Activated T-cell treated with anti-CD3 and anti-CD28 coated beads, Interleukin-2, amount 50 U/mL, for 24 hours (primary cell): ENCODE results near the gene WDR83.
"Not testable (repeated sequence)": the region's sequence is repeated elsewhere in the genome, so short reads cannot be mapped to it uniquely, and the experiment has no call there.

Experiments
- DNase-seq: peaks from one replicate; pipeline ENCODE4 v3.0.0-alpha.2; 2020
- H3K27ac Mint-ChIP-seq: 2 replicates; pipeline ENCODE4 v1.8.0; 2020; ENCODE audit warnings: mild to moderate bottlenecking, mixed read lengths
- H3K27me3 Mint-ChIP-seq: 2 replicates; pipeline ENCODE4 v1.8.0; 2020; ENCODE audit warnings: mixed read lengths
- H3K36me3 Mint-ChIP-seq: 2 replicates; pipeline ENCODE4 v1.8.0; 2020; ENCODE audit warnings: low read depth, mixed read lengths
- H3K4me1 Mint-ChIP-seq: 2 replicates; pipeline ENCODE4 v1.8.0; 2020; ENCODE audit warnings: low read depth, mixed read lengths
- H3K4me3 Mint-ChIP-seq: 2 replicates; pipeline ENCODE4 v1.8.0; 2020; ENCODE audit warnings: mild to moderate bottlenecking, moderate library complexity, mixed read lengths
- H3K9me3 Mint-ChIP-seq: 2 replicates; pipeline ENCODE4 v1.8.0; 2020; ENCODE audit warnings: mixed read lengths

The WDR83 gene

DNA sequence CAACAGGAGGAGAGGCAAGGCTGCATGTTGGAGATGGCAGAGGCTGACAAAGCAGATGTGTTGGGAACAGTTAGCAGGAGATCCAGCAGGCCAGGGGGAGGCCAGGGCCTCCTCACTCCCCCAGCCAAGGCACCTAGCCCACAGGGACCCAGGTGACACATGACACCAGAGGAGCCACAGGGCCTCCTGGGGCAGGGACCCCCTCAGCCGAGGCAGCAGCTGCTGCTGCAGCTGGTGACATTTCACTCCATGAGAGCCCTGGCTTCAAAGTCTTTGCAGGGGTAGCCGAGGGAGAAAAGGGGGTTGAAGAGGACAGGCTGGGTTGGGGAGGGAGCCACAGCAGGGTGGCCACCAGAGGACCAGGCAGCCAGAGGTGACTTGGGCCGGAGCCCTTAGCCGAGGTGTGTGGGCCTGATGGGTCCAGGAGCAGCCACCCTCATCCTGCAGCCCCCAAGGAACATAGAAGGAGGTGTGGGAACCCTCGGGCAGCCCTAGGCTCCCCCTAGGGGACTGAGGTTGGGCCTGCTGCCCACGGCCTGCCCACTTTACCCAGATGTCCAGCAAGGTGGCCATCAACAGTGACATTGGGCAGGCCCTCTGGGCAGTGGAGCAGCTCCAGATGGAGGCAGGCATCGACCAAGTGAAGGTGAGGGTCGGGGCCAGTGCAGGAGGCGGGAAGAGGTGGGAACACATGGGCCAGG is 21.0 kb downstream of the WDR83 start, which contains the start of gene GNG14:
TSS of gene GNG14 (plus strand) at position 503 of the 701 bp plus-strand sequence. CDS start at position 554, 51 bp downstream.
- Mint-ChIP-seq H3K36me3 (peaks cover 36% of the 10 kb centered on the region), H3K27me3 (no peaks in the 10 kb centered on the region), H3K4me1 (no peaks in the 10 kb centered on the region), H3K4me3 (no peak within 1 kb of the TSS), H3K27ac (no peak within 1 kb of the TSS), H3K9me3 (no peaks in the 10 kb centered on the region)
- DNase-seq, result no peak

DNA sequence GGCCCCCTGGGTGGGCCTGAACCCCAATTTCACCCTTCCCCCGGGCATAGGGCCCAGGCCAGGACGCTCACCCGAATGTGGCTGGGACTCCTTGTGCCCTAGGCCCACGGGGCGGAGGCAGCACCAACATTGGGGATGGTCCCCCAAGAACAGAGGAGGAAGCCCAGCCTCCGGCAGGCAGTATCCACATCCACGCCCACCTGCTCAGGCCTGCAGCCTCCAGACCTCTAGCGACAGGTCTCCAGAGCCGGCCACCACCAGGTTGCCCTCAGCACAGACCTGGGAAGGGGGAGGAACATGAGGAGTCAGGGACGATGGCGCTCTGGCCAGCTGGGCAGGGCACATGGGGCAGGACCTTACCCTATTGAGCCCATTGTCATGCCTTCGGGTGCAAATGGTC is 22.4 kb downstream of the WDR83 start:
- Mint-ChIP-seq H3K9me3 (no peaks in the 10 kb centered on the region), H3K36me3 (peaks cover 43% of the 10 kb centered on the region), H3K4me3 (no peak overlapping the region), H3K4me1 (no peaks in the 10 kb centered on the region), H3K27me3 (no peaks in the 10 kb centered on the region), H3K27ac (no peak overlapping the region)
- no peak for DNase-seq

DNA sequence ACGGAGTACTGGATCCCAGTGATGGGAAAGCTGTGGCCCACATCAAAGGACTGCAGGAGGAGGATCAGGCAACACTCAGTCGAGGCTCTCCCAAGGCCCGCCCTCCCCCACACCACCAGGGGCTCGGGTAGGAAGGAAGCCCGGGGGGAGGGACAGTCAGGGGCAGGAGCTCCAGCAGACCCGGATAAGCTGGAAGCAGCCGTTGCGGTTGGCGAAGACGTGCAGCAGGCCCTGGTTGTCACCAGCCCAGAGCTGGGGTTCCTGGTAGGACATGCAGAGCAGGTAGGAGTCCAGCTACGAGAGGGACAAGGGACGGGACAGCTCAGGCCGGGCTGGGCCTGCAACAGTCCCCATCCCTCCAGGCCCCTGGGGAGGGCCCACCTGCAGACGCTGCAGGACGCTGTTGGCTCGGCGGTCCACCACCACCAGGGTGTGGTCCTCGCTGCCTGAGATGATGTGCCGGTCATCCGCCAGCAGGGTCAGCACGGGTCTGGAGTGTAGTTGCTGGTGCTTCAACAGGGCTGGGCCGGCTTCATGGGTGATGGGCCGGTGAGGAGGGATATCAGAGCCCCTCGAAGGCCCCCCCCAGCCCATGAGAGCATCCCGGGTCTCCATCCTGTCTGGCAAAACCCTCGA is 23.1 kb downstream of the WDR83 start:
- Mint-ChIP-seq H3K9me3 (no peaks in the 10 kb centered on the region), H3K36me3 (peaks cover 47% of the 10 kb centered on the region), H3K27me3 (no peaks in the 10 kb centered on the region), H3K27ac (no peak overlapping the region), H3K4me1 (peaks cover 5% of the 10 kb centered on the region), H3K4me3 (no peak overlapping the region)
- no peak for DNase-seq

DNA sequence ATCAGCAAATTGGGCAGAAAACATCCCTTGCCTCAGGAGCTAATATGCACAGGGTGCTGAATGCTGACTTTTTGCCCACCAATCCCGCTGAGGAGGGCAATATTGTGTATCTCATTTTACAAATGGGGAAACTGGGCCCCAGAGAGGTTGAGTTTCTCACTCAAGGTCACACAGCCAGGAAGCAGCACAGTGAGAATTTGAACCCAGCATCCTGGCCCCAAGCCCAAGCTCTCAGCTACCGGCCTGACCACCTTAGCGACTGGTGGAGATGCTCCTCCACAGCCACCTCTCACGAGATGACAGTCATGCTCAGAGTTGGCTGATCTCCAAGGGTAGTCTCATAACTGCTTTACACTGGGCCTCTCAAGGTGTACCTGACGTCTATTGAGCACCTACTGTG is 26.4 kb downstream of the WDR83 start:
- H3K9me3 Mint-ChIP-seq, result no peaks in the 10 kb centered on the region
- H3K27me3 Mint-ChIP-seq, result no peaks in the 10 kb centered on the region
- no peak overlapping the region for H3K27ac Mint-ChIP-seq
- H3K36me3 Mint-ChIP-seq, result peaks cover 51% of the 10 kb centered on the region
- peaks cover 20% of the 10 kb centered on the region for H3K4me1 Mint-ChIP-seq
- no peak overlapping the region for H3K4me3 Mint-ChIP-seq
- no peak for DNase-seq

DNA sequence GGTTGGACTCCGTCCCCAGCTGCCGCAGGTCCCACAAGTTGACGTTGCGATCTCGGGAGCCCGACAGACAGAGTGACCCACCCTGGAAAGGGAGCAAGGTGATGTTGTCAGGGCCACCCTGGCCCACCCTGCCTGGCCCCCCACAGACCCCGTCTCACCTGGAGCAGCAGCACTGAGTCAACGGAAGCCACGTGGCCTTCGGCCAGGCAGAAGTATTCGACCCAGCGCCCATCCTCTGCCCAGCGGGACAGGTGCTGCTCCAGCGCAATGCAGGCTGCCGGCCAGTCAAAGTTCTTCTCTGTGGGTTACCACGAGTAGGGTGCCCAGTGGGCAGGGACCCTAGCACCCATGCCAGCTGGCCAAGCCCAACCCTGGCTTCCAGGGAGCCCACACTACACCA is 28.0 kb downstream of the WDR83 start:
- H3K36me3 Mint-ChIP-seq, result peaks cover 49% of the 10 kb centered on the region
- H3K9me3 Mint-ChIP-seq, result no peaks in the 10 kb centered on the region
- no peak for DNase-seq
- no peaks in the 10 kb centered on the region for H3K27me3 Mint-ChIP-seq
- peak overlapping the region; percentile 87 for H3K4me3 Mint-ChIP-seq
- H3K4me1 Mint-ChIP-seq, result peaks cover 27% of the 10 kb centered on the region
- H3K27ac Mint-ChIP-seq, result no peak overlapping the region

DNA sequence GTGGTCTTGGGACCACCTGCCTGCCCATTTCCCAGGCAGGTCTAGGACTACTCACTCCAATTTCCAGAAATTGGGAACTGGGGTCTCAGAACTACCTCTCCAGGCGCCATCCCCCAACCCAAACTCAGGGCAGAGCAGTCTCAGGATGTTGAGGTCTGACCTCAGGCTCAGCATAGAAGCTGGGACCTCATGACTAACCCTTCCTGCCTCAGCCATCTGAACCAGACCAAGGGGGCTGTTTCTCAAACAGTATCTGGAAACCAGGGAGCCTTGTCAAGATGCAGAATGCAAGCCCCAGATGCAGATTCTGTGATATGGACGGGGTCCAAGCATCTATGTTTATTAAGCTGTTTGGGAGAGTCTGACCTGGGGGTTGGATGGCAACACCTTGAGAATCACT is 28.5 kb downstream of the WDR83 start:
- Mint-ChIP-seq H3K4me3 (peak overlapping the region; percentile 87), H3K27me3 (no peaks in the 10 kb centered on the region), H3K36me3 (peaks cover 51% of the 10 kb centered on the region), H3K4me1 (peaks cover 27% of the 10 kb centered on the region), H3K27ac (no peak overlapping the region), H3K9me3 (no peaks in the 10 kb centered on the region)
- DNase-seq, result no peak

DNA sequence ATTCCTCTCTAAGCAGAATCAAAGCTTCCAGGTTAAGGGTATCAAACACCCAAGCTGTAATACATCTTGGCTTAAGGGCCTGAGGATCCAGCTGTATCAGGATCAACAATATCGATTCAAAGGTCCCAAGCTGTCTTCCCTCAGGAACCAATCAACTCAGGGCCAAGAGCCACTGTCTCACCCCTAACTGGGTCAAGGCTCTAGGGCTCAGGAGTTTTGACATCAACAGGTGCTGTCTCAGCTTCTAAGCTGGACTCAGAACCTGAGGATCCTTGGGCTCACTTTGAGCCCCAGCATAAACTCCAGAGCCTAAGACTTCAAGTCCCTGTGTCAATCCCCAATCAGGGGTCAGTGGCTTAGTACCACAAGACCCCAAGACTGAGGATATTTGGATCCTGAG is 28.9 kb downstream of the WDR83 start:
- H3K36me3 Mint-ChIP-seq, result peaks cover 51% of the 10 kb centered on the region
- DNase-seq, result no peak
- H3K4me3 Mint-ChIP-seq, result peak overlapping the region; percentile 87
- peaks cover 27% of the 10 kb centered on the region for H3K4me1 Mint-ChIP-seq
- no peaks in the 10 kb centered on the region for H3K27me3 Mint-ChIP-seq
- H3K9me3 Mint-ChIP-seq, result no peaks in the 10 kb centered on the region
- peak overlapping the region; percentile 79 for H3K27ac Mint-ChIP-seq

DNA sequence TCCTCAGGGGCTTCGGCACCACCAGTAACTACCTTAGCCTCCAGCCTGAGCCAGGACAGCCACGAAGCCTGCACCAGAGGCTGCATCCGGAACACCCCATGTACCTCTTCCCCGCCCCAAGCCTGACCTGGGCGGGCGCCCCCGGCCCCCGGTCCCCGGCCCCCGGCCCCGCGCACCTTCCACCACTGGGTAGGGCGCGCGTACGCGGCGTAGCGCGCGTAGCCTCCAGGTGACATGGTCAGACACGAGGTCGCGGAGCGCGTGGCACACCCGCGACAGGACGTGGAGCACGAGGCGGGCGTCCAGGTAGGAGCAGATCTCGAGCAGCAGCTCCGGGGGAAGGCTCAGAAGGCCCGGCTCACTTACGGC is 29.4 kb downstream of the WDR83 start:
- H3K4me1 Mint-ChIP-seq, result peaks cover 27% of the 10 kb centered on the region
- H3K36me3 Mint-ChIP-seq, result peaks cover 53% of the 10 kb centered on the region
- H3K9me3 Mint-ChIP-seq, result no peaks in the 10 kb centered on the region
- H3K4me3 Mint-ChIP-seq, result peak overlapping the region; percentile 87
- H3K27me3 Mint-ChIP-seq, result no peaks in the 10 kb centered on the region
- DNase-seq, result no peak
- peak overlapping the region; percentile 93 for H3K27ac Mint-ChIP-seq

DNA sequence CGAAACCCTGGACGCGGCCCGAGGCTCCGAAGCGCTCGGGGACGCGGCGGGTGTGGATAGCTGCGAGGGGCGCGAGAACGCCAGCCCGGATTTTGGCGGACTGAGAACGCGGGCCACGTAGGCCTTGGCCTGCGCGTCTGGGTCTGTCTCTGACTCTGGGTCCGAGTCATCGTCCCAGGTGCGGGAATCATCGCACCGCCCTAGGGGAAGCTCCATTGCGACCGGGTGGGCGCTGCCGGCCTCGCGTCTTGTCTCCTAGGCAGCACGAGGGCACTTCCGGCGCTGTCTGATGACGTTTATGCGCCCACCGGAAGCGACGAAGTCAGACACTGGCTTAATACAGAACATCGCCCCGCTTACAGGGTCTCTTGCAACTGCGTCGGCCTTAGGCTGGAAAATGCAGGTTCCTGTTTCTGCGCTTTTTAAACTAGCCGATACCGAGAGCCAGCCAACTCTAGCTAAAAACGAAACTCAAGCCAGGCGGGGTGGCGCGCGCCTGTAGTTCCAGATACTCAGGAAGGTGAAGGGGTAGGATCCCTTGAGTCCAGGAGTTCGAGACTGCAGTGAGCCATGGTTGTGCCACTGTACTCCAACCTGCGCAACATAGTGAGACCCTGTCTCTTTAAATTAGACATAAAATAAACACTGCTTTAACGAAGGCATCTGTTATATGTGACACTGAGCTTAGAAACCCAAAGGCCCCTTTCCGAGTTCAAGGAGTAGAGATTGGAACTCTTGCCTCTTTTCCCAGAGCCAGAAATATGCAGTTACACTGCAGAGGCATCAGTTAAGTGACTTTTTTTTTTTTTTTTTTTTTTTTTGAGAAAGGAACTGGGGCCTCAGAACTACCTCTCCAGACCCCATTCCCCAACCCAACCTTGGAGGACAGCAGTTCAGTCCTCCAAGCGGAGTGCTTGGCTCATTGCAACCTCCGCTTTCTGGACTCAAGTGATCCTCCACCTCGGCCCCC is 30.0 kb downstream of the WDR83 start, which contains the start of gene FBXW9:
TSS of gene FBXW9 (minus strand) at position 266 of the 970 bp plus-strand sequence. CDS start at position 216, 50 bp downstream.
- no peaks in the 10 kb centered on the region for H3K27me3 Mint-ChIP-seq
- peak within 1 kb of the TSS; percentile 93 for H3K27ac Mint-ChIP-seq
- peak within 1 kb of the TSS; percentile 87 for H3K4me3 Mint-ChIP-seq
- H3K36me3 Mint-ChIP-seq, result peaks cover 54% of the 10 kb centered on the region
- no peaks in the 10 kb centered on the region for H3K9me3 Mint-ChIP-seq
- DNase-seq, result peak; percentile 99
- H3K4me1 Mint-ChIP-seq, result peaks cover 27% of the 10 kb centered on the region

DNA sequence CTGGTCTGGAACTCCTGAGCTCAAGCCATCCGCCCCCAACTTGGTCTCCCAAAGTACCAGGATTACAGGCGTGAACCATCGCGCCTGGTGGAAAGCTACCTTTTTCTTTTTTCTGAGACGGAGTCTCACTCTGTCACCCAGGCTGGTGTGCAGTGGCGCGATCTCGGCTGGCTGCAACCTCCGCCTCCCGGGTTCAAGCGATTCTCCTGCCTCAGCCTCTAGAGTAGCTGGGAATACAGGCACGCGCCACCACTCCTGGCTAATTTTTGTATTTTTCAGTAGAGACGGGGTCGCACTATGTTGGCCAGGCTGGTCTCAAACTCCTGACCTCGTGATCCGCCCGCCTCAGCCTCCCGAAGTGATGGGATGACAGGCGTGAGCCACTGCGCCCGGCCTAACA is 30.8 kb downstream of the WDR83 start:
- Mint-ChIP-seq H3K27ac (peak overlapping the region; percentile 40), H3K4me1 (peaks cover 27% of the 10 kb centered on the region), H3K36me3 (peaks cover 62% of the 10 kb centered on the region), H3K4me3 (peak overlapping the region; percentile 87)
- not testable (repeated sequence) for DNase-seq, H3K9me3 Mint-ChIP-seq, H3K27me3 Mint-ChIP-seq

DNA sequence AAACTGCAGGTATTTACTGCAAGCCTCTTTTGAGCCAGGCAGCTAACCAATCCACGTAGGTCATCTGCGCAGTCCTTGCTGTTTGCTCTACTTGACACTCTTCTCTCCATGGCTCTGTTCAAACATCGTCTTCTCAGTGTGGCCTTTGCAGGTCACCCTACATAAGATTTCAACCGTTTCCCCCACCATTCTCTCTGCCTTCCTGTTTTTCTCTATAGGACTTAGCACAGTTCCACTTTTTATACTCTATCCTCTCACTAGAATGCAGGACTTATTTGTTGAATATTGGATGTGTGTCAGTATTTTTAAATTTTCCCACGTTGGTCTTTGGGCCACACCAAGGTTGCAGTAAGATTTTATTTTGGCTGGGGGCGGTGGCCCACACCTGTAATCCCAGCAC is 31.5 kb downstream of the WDR83 start:
- Mint-ChIP-seq H3K4me1 (peaks cover 27% of the 10 kb centered on the region), H3K9me3 (no peaks in the 10 kb centered on the region), H3K27me3 (no peaks in the 10 kb centered on the region), H3K36me3 (peaks cover 62% of the 10 kb centered on the region), H3K4me3 (peak overlapping the region; percentile 58), H3K27ac (peak overlapping the region; percentile 84)
- DNase-seq, result no peak

DNA sequence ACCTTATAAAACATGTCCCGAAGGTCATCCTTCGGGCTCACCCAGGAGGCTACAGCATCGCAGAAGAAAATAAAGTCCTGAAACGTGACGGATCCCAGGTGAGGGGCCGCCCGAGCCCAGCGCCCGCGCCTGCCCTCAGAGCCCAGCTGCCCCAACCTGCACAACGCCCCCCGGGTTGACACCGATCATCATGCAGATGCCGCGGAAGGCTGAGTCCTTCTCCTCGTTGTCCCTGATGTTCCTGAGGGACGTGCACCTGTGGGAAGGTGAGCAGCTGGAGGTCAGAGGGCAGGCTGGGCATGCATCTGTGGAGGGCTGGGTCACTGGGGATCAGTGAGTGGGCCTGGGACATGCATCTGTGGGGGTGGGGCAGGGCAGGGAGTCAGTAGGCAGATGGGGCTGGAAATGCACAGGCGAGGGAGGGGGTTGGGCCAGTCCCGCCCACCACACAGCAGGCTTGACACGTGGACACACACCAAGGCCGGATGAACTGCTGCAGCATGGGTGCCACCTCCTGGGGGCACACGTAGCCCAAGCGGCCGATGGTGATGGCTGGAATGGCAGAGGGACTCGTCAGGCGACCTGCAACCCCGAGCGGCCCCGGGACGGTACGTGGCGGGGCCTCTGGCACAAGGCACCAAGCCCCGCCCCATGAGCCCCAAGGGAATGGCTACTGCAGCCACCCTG is 35.1 kb downstream of the WDR83 start:
- peaks cover 86% of the 10 kb centered on the region for H3K36me3 Mint-ChIP-seq
- no peak for DNase-seq
- no peaks in the 10 kb centered on the region for H3K27me3 Mint-ChIP-seq
- H3K9me3 Mint-ChIP-seq, result no peaks in the 10 kb centered on the region
- H3K4me3 Mint-ChIP-seq, result no peak overlapping the region
- H3K4me1 Mint-ChIP-seq, result peaks cover 13% of the 10 kb centered on the region
- H3K27ac Mint-ChIP-seq, result peak overlapping the region; percentile 29

DNA sequence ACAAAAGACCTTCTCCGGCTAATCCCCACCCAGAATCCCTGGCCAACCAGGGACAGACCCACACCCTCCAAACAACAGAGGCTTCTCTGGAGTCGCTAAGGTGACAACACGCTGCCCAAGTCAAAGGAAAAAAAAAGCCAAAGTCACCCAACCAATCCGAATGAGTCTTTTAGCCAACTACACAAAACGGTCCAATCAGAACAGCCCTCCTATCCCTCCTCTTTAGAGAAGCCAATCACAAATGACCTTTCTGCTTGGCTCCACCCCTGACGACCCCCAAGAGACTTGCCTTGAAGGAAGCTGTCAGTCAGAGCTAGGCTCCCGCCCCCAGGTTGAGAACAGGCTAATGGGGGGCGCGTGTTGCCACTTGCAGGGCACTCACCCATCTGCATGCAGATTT is 36.4 kb downstream of the WDR83 start:
- no peaks in the 10 kb centered on the region for H3K9me3 Mint-ChIP-seq
- no peak for DNase-seq

DNA sequence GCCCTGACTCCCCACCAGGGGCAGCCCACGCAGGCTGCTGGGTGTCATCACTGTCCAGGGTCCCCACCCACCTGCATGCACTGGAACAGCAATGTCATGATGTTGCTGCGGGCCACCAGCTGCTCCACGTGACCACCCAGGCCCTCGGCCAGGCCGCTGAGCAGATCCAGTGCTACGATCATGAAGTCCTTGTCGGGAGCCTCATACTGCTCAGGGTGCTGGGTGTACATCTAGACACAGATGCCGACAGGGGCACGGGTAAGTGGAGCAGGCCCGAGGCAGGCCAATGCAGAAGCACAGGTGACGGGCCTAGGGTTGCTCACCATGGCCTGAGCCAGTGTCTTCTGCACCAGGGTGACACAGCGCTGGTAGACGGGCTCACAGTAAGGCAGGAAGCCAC is 38.6 kb downstream of the WDR83 start:
- no peak for DNase-seq
- Mint-ChIP-seq H3K27ac (peak overlapping the region; percentile 50), H3K4me3 (no peak overlapping the region), H3K4me1 (no peaks in the 10 kb centered on the region), H3K9me3 (no peaks in the 10 kb centered on the region), H3K36me3 (peaks cover 91% of the 10 kb centered on the region), H3K27me3 (no peaks in the 10 kb centered on the region)

More for the DNA sequence above, 36.4 kb downstream of the WDR83 start:
- Mint-ChIP-seq H3K4me1 (peaks cover 7% of the 10 kb centered on the region), H3K4me3 (no peak overlapping the region), H3K27ac (peak overlapping the region; percentile 63), H3K36me3 (peaks cover 91% of the 10 kb centered on the region), H3K27me3 (no peaks in the 10 kb centered on the region)
